Keratinocyte (primary cell): Measurements from ENCODE around the gene TCF21. TPM values are rescaled to one million over a fixed set of nuclear protein-coding genes. Genes with fewer than 3 reads are reported as not detected.

Source experiments
- DNase-seq: peaks from one replicate; pipeline ENCODE4 v3.0.0-alpha.2; 2011; ENCODE audit warnings: low read depth, missing footprints, low spot score
- FAIRE-seq: peaks from 2 replicates; lab custom pipeline; 2011; peaks lifted over from hg19 to GRCh38; lab: Jason Lieb, UNC
- H2AFZ ChIP-seq: 2 replicates; pipeline ENCODE4 v1.6.0; 2012; ENCODE audit warnings: low read length, control low read depth, inconsistent platforms; ENCODE audit not compliant: control insufficient read depth
- H3K27ac ChIP-seq: 2 replicates; pipeline ENCODE4 v1.5.1; 2011; ENCODE audit warnings: low read length; ENCODE audit not compliant: control insufficient read depth, insufficient read depth
- H3K27me3 ChIP-seq: 3 replicates; pipeline ENCODE4 v1.6.0; 2011; ENCODE audit warnings: low read length; ENCODE audit not compliant: control insufficient read depth, insufficient read depth; ENCODE audit errors: extremely low read depth
- H3K36me3 ChIP-seq, 2 experiments: 2 replicates in 1 of 2; 3 replicates in 1 of 2; pipeline ENCODE4 v1.5.1; 2011; ENCODE audit warnings: low read length in 2 of 2, mild to moderate bottlenecking in 1 of 2; ENCODE audit not compliant: control insufficient read depth in 2 of 2, insufficient read depth in 2 of 2; ENCODE audit errors: extremely low read depth in 1 of 2
- H3K4me1 ChIP-seq: 3 replicates; pipeline ENCODE4 v1.5.1; 2011; ENCODE audit warnings: low read length; ENCODE audit not compliant: control insufficient read depth, insufficient read depth; ENCODE audit errors: extremely low read depth
- H3K4me2 ChIP-seq: 3 replicates; pipeline ENCODE4 v1.6.0; 2011; ENCODE audit warnings: low read depth, low read length; ENCODE audit not compliant: control insufficient read depth, insufficient read depth; ENCODE audit errors: extremely low read depth
- H3K4me3 ChIP-seq, 3 experiments: fragments of 200-600 bp in 1 of 3; sonication (generic) in 1 of 3; 2 replicates in 2 of 3; 3 replicates in 1 of 3; pipeline ENCODE4 v1.5.1; 2011 to 2016; ENCODE audit warnings: low read length in 3 of 3, mild to moderate bottlenecking in 3 of 3, control low read depth in 2 of 3, inconsistent platforms in 1 of 3, low read depth in 1 of 3, mixed read lengths in 1 of 3, mixed run types in 1 of 3, moderate library complexity in 1 of 3; ENCODE audit not compliant: control insufficient read depth in 2 of 3, insufficient read depth in 2 of 3; ENCODE audit errors: extremely low read depth in 1 of 3
- H3K79me2 ChIP-seq: 2 replicates; pipeline ENCODE4 v1.6.0; 2012; ENCODE audit warnings: low read length; ENCODE audit not compliant: control insufficient read depth, insufficient read depth
- H3K9ac ChIP-seq: 3 replicates; pipeline ENCODE4 v1.6.0; 2011; ENCODE audit warnings: low read length; ENCODE audit not compliant: control insufficient read depth, insufficient read depth; ENCODE audit errors: extremely low read depth
- H3K9me1 ChIP-seq: 3 replicates; pipeline ENCODE4 v1.6.0; 2011; ENCODE audit warnings: low read length; ENCODE audit not compliant: control insufficient read depth, insufficient read depth; ENCODE audit errors: extremely low read depth
- H3K9me3 ChIP-seq: 2 replicates; pipeline ENCODE4 v1.5.1; 2012; ENCODE audit warnings: low read depth, low read length; ENCODE audit not compliant: control insufficient read depth
- H4K20me1 ChIP-seq: 3 replicates; pipeline ENCODE4 v1.6.0; 2011; ENCODE audit warnings: low read length; ENCODE audit not compliant: control insufficient read depth, insufficient read depth; ENCODE audit errors: extremely low read depth
- CTCF ChIP-seq, 3 experiments: IDR thresholded peaks in 1 of 3; conservative IDR thresholded peaks in 1 of 3; optimal IDR thresholded peaks in 1 of 3; 2 replicates in 2 of 3; 3 replicates in 1 of 3; pipeline versions ENCODE3 to v1.5.1; 2011; ENCODE audit warnings: low read length in 3 of 3, mild to moderate bottlenecking in 3 of 3, moderate library complexity in 2 of 3, control low read depth in 1 of 3, inconsistent platforms in 1 of 3; ENCODE audit not compliant: insufficient read depth in 2 of 3; ENCODE audit errors: extremely low read depth in 1 of 3
- EZH2 ChIP-seq: IDR thresholded peaks from one replicate; pipeline ENCODE4 v1.6.1; 2012; ENCODE audit warnings: inconsistent platforms, mild to moderate bottlenecking, low read length, moderate library complexity
- dilution Hi-C: fragments of 300-500 bp; cut with MboI; formaldehyde crosslinking; loops from one replicate; pipeline ENCODE4 v1.7.0; 2020; ENCODE audit warnings: low sequenced_read_pairs; ENCODE audit not compliant: extremely low pct_ligation_motif_present
- polyA plus RNA-seq, 5 experiments: library from polyadenylated mRNA; depleted of rRNA in 3 of 5; stranded (reverse) in 3 of 5; stranded (forward) in 1 of 5; unstranded in 1 of 5; fragments of >200 nt; gene quantifications; 1 replicate in 1 of 5; 2 replicates in 3 of 5; 3 replicates in 1 of 5; pipeline versions ENCODE4 v1.2.1 to v1.2.3, GENCODE V29; 2011 to 2012; ENCODE audit warnings: missing spikeins in 2 of 5, low read depth in 1 of 5, low replicate concordance in 1 of 5

The TCF21 gene
- polyA plus RNA-seq, 1 donor (not counting 4 experiments of a cell fraction or from before 2014, with no cell fraction given): not detected

- dilution Hi-C loops: no loop called here
- Histone ChIP-seq H3K4me1 (no peaks in the 10 kb centered on the region), H3K9ac (no peak overlapping the region), H4K20me1 (no peaks in the 10 kb centered on the region), H3K36me3 (no peaks in the 10 kb centered on the region), H3K27ac (no peak overlapping the region), H3K9me3 (no peaks in the 10 kb centered on the region), H3K4me2 (no peak overlapping the region), H3K9me1 (no peaks in the 10 kb centered on the region), H3K79me2 (no peaks in the 10 kb centered on the region), H3K4me3 (no peak overlapping the region), H2AFZ (no peak overlapping the region), H3K27me3 (peaks cover 18% of the 10 kb centered on the region)
- DNase-seq (no peak), FAIRE-seq (no peak)
- TF ChIP-seq CTCF (optimal IDR thresholded peaks at IDR 0.05 in 1 of 3, IDR thresholded peaks at IDR 0.05 in 1 of 3, conservative IDR thresholded peaks at IDR 0.05 in 1 of 3; ENCODE audit: extremely low read depth in 1 of 3, insufficient read depth in 2 of 3, low read length in 3 of 3): no peak
- no peak for TF ChIP-seq EZH2
Observed at GRCh38 chr6:133903855-133904254, 14.9 kb downstream of the TCF21 start.

GRCh38 chr6:133906050-133906449, 17.1 kb downstream of the TCF21 start:
- no peak overlapping the region for H3K27ac ChIP-seq
- H3K79me2 ChIP-seq: no peaks in the 10 kb centered on the region
- H3K27me3 ChIP-seq: peaks cover 22% of the 10 kb centered on the region
- dilution Hi-C loops: no loop called here
- no peak overlapping the region for H3K9ac ChIP-seq
- H3K36me3 ChIP-seq: no peaks in the 10 kb centered on the region
- TF ChIP-seq EZH2 (no peak), CTCF (optimal IDR thresholded peaks at IDR 0.05 in 1 of 3, IDR thresholded peaks at IDR 0.05 in 1 of 3, conservative IDR thresholded peaks at IDR 0.05 in 1 of 3; ENCODE audit: extremely low read depth in 1 of 3, insufficient read depth in 2 of 3, low read length in 3 of 3) (no peak)
- no peak overlapping the region for H2AFZ ChIP-seq
- no peaks in the 10 kb centered on the region for H3K9me1 ChIP-seq
- H3K4me3 ChIP-seq: no peak overlapping the region
- no peak for DNase-seq
- H4K20me1 ChIP-seq: no peaks in the 10 kb centered on the region
- no peaks in the 10 kb centered on the region for H3K9me3 ChIP-seq
- no peak for FAIRE-seq
- no peaks in the 10 kb centered on the region for H3K4me1 ChIP-seq
- H3K4me2 ChIP-seq: no peak overlapping the region
